SU-DHL-6 (cell line): ENCODE data around the gene MAST2.

Experiments used
- H2AFZ ChIP-seq: fragments of 200-600 bp; sonication (generic); 2 replicates; pipeline ENCODE4 v1.6.1; 2014; ENCODE audit warnings: low read depth, mild to moderate bottlenecking, moderate library complexity, mixed read lengths, antibody characterized with exemption, low read length; ENCODE audit not compliant: severe bottlenecking
- H3F3A ChIP-seq: fragments of 200-600 bp; shearing (Covaris generic); 2 replicates; pipeline ENCODE4 v1.6.0; 2016; ENCODE audit warnings: antibody characterized with exemption, mild to moderate bottlenecking; ENCODE audit not compliant: insufficient read depth
- H3K27ac ChIP-seq: fragments of 200-600 bp; sonication (generic); 2 replicates; pipeline ENCODE4 v1.5.1; 2016; ENCODE audit warnings: low read depth, mild to moderate bottlenecking, low read length, moderate library complexity, mixed read lengths
- H3K27me3 ChIP-seq: fragments of 200-600 bp; sonication (generic), shearing (Covaris generic); 2 replicates; pipeline ENCODE4 v1.6.0; 2014; ENCODE audit warnings: mild to moderate bottlenecking, low read length
- H3K36me3 ChIP-seq: fragments of 200-600 bp; sonication (generic); 2 replicates; pipeline ENCODE4 v1.6.1; 2014; ENCODE audit warnings: mild to moderate bottlenecking, low read length, mixed read lengths
- H3K4me2 ChIP-seq: fragments of 300-600, 200-600 bp; shearing (Covaris generic), sonication (generic); 2 replicates; pipeline ENCODE4 v1.6.0; 2014; ENCODE audit warnings: low read length, low read depth, mild to moderate bottlenecking; ENCODE audit not compliant: poor library complexity, severe bottlenecking
- H3K4me3 ChIP-seq: fragments of 200-600 bp; sonication (generic); 2 replicates; pipeline ENCODE4 v1.5.1; 2014; ENCODE audit warnings: antibody characterized with exemption, low read length, mild to moderate bottlenecking, mixed read lengths; ENCODE audit not compliant: insufficient read depth, poor library complexity, severe bottlenecking
- H3K79me2 ChIP-seq: fragments of 200-600 bp; sonication (generic); 2 replicates; pipeline ENCODE4 v1.6.1; 2014; ENCODE audit warnings: mild to moderate bottlenecking, low read length, moderate library complexity; ENCODE audit not compliant: insufficient read depth
- H3K9ac ChIP-seq: fragments of 200-600 bp; sonication (generic); 2 replicates; pipeline ENCODE4 v1.7.0; 2014; ENCODE audit warnings: mild to moderate bottlenecking, low read length
- H3K9me2 ChIP-seq: fragments of 200-600 bp; sonication (generic); replicated peaks from 2 replicates; pipeline ENCODE4 v1.6.1; 2014; ENCODE audit warnings: low read length; ENCODE audit not compliant: insufficient read depth
- H3K9me3 ChIP-seq: fragments of 200-600 bp; sonication (generic); 2 replicates; pipeline ENCODE4 v1.6.1; 2014; ENCODE audit warnings: low read length, mixed read lengths; ENCODE audit not compliant: insufficient read depth
- H4K20me1 ChIP-seq: fragments of 200-600 bp; sonication (generic); 2 replicates; pipeline ENCODE4 v1.6.1; 2014; ENCODE audit warnings: low read depth, mild to moderate bottlenecking, antibody characterized with exemption, low read length, moderate library complexity, mixed read lengths
- CTCF ChIP-seq: fragments of 200-600 bp; sonication (generic); IDR thresholded peaks from one replicate; pipeline ENCODE4 v1.5.1; 2017; ENCODE audit warnings: antibody characterized with exemption, mild to moderate bottlenecking, low read length, moderate library complexity; ENCODE audit not compliant: insufficient read depth, poor library complexity, severe bottlenecking
- EZH2phosphoT487 ChIP-seq: fragments of 200-600 bp; sonication (generic), shearing (Covaris generic); conservative IDR thresholded peaks from 2 replicates; pipeline ENCODE4 v1.6.1; 2018; ENCODE audit warnings: mild to moderate bottlenecking, antibody characterized with exemption, low read length, moderate library complexity, mixed read lengths

MAST2 gene

GRCh38 chr1:45876000-45876617 lies 72.7 kb downstream of the MAST2 start:
- H3K9ac ChIP-seq = no peak overlapping the region

GRCh38 chr1:45877264-45877663 lies 73.9 kb downstream of the MAST2 start:
- Histone ChIP-seq H3F3A (peaks cover 20% of the 10 kb centered on the region; the same call in 1 of the 2 replicates), H3K9me3 (no peaks in the 10 kb centered on the region), H3K9ac (no peak overlapping the region), H3K4me2 (no peak overlapping the region), H3K79me2 (peaks cover 79% of the 10 kb centered on the region), H3K27me3 (no peaks in the 10 kb centered on the region), H3K4me3 (no peak overlapping the region), H3K36me3 (0 out of 2 replicates have a peak, but pooled peaks cover 4% of the 10 kb centered on the region), H2AFZ (no peak overlapping the region), H4K20me1 (peaks cover 15% of the 10 kb centered on the region), H3K9me2 (no peaks in the 10 kb centered on the region), H3K27ac (no peak overlapping the region)
- TF ChIP-seq CTCF = no peak
- TF ChIP-seq EZH2phosphoT487 = no peak

More at GRCh38 chr1:45876000-45876617, 72.7 kb downstream of the MAST2 start:
- no peak overlapping the region for H2AFZ ChIP-seq
- H3K27ac ChIP-seq = peak overlapping the region; percentile 2; the same call in 1 of the 2 replicates
- no peaks in the 10 kb centered on the region for H3K27me3 ChIP-seq
- peaks cover 20% of the 10 kb centered on the region; the same call in 1 of the 2 replicates for H3F3A ChIP-seq
- H3K79me2 ChIP-seq = peaks cover 88% of the 10 kb centered on the region
- peaks cover 15% of the 10 kb centered on the region for H4K20me1 ChIP-seq
- no peaks in the 10 kb centered on the region for H3K9me3 ChIP-seq
- H3K4me3 ChIP-seq = no peak overlapping the region
- no peaks in the 10 kb centered on the region for H3K9me2 ChIP-seq
- H3K36me3 ChIP-seq = 0 out of 2 replicates have a peak, but pooled peaks cover 3% of the 10 kb centered on the region
- H3K4me2 ChIP-seq = peak overlapping the region; percentile 4
- TF ChIP-seq EZH2phosphoT487 (no peak), CTCF (no peak)

GRCh38 chr1:45879885-45880598 lies 76.6 kb downstream of the MAST2 start:
- Histone ChIP-seq H3K36me3 (0 out of 2 replicates have a peak, but pooled peaks cover 9% of the 10 kb centered on the region), H3K9ac (no peak overlapping the region), H3F3A (peaks cover 23% of the 10 kb centered on the region; the same call in 1 of the 2 replicates), H3K27me3 (no peaks in the 10 kb centered on the region), H3K9me2 (no peaks in the 10 kb centered on the region), H3K4me3 (no peak overlapping the region), H3K4me2 (peak overlapping the region; percentile 13), H3K27ac (peak overlapping the region; percentile 36), H4K20me1 (peaks cover 15% of the 10 kb centered on the region), H2AFZ (no peak overlapping the region), H3K9me3 (no peaks in the 10 kb centered on the region), H3K79me2 (peaks cover 66% of the 10 kb centered on the region)
- TF ChIP-seq EZH2phosphoT487 (no peak), CTCF (no peak)
